Measurements from ENCODE around the gene TNNI3K. TPM values are rescaled to one million over a fixed set of nuclear protein-coding genes. Genes with fewer than 3 reads are reported as not detected.

TNNI3K gene
- total and polyA plus RNA-seq, 2 of the 8 experiments (the other 6 are each of a cell fraction or from before 2014, with no cell fraction given), result 0.41 to 0.48 TPM

GRCh38 chr1:74271503-74271902, 36.3 kb downstream of the TNNI3K start (continued):
- TF ChIP-seq, protein P1, sequence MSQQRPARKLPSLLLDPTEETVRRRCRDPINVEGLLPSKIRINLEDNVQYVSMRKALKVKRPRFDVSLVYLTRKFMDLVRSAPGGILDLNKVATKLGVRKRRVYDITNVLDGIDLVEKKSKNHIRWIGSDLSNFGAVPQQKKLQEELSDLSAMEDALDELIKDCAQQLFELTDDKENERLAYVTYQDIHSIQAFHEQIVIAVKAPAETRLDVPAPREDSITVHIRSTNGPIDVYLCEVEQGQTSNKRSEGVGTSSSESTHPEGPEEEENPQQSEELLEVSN (IDR thresholded peaks at IDR 0.05), result no peak
- no peak for TF ChIP-seq CREB1 (IDR thresholded peaks at IDR 0.05)
- no peak for TF ChIP-seq SAP30 (IDR thresholded peaks at IDR 0.05; ENCODE audit: insufficient read depth, insufficient replicate concordance, low read length)
- no peak for TF ChIP-seq JUN (IDR thresholded peaks at IDR 0.05; ENCODE audit: low read depth, low read length)
- TF ChIP-seq RNF2 (IDR thresholded peaks at IDR 0.05; ENCODE audit: borderline replicate concordance, low read depth, low read length, missing control alignments, poor library complexity, severe bottlenecking), result no peak
- TF ChIP-seq TCF12 (IDR thresholded peaks at IDR 0.05; ENCODE audit: low read depth, low read length), result no peak
- no peak for TF ChIP-seq TBP (IDR thresholded peaks at IDR 0.05; ENCODE audit: low read depth, low read length)

Measured in H1 (cell line).